Measurements from ENCODE around the gene GAL3ST1. TPM values are rescaled to one million over a fixed set of nuclear protein-coding genes. Genes with fewer than 3 reads are reported as not detected.

The GAL3ST1 gene
- polyA plus RNA-seq, 1 experiment: 0.06 TPM

GRCh38 chr22:30516731-30517130 is 57.7 kb downstream of the GAL3ST1 start:
- peaks cover 21% of the 10 kb centered on the region for H3K27me3 ChIP-seq (ENCODE audit: control insufficient read depth, insufficient read depth, low read length)
- ChIA-PET CTCF (no interaction called here), POLR2A (no interaction called here)
- DNase-seq (ENCODE audit: low read depth, low spot score): no peak
- no peak overlapping the region for H3K27ac ChIP-seq (ENCODE audit: low read depth, low read length)
- H3K4me3 ChIP-seq (ENCODE audit: low read depth, low read length): no peak overlapping the region
- no peak for TF ChIP-seq CTCF (IDR thresholded peaks at IDR 0.05; ENCODE audit: low read depth, low read length)
- H3K9me3 ChIP-seq (ENCODE audit: control insufficient read depth, insufficient read depth, low read length): peaks cover 3% of the 10 kb centered on the region; the same call in 1 of the 2 replicates

- H3K9me3 ChIP-seq (ENCODE audit: control insufficient read depth, insufficient read depth, low read length): peaks cover 5% of the 10 kb centered on the region; the same call in 1 of the 2 replicates
- POLR2A ChIA-PET: no interaction called here
- H3K27me3 ChIP-seq (ENCODE audit: control insufficient read depth, insufficient read depth, low read length): peaks cover 18% of the 10 kb centered on the region
- no peak overlapping the region for H3K4me3 ChIP-seq (ENCODE audit: low read depth, low read length)
- no peak overlapping the region for H3K27ac ChIP-seq (ENCODE audit: low read depth, low read length)
- no peak for TF ChIP-seq CTCF (IDR thresholded peaks at IDR 0.05; ENCODE audit: low read depth, low read length)
- CTCF ChIA-PET: no interaction called here
- no peak for DNase-seq (ENCODE audit: low read depth, low spot score)
Observed at GRCh38 chr22:30516273-30516672, 58.2 kb downstream of the GAL3ST1 start.

- TF ChIP-seq CTCF (IDR thresholded peaks at IDR 0.05; ENCODE audit: low read depth, low read length): no peak
- DNase-seq (ENCODE audit: low read depth, low spot score): no peak
- POLR2A ChIA-PET: no interaction called here
- CTCF ChIA-PET: no interaction called here
- Histone ChIP-seq H3K4me3 (ENCODE audit: low read depth, low read length) (no peak overlapping the region), H3K9me3 (ENCODE audit: control insufficient read depth, insufficient read depth, low read length) (peaks cover 5% of the 10 kb centered on the region; the same call in 1 of the 2 replicates), H3K27me3 (ENCODE audit: control insufficient read depth, insufficient read depth, low read length) (peaks cover 10% of the 10 kb centered on the region), H3K27ac (ENCODE audit: low read depth, low read length) (no peak overlapping the region)
Observed at GRCh38 chr22:30514252-30514651, 60.2 kb downstream of the GAL3ST1 start.

- peaks cover 5% of the 10 kb centered on the region; the same call in 1 of the 2 replicates for H3K9me3 ChIP-seq (ENCODE audit: control insufficient read depth, insufficient read depth, low read length)
- no peak for TF ChIP-seq CTCF (IDR thresholded peaks at IDR 0.05; ENCODE audit: low read depth, low read length)
- no peak overlapping the region for H3K4me3 ChIP-seq (ENCODE audit: low read depth, low read length)
- H3K27ac ChIP-seq (ENCODE audit: low read depth, low read length): no peak overlapping the region
- ChIA-PET CTCF (no interaction called here), POLR2A (no interaction called here)
- peaks cover 10% of the 10 kb centered on the region for H3K27me3 ChIP-seq (ENCODE audit: control insufficient read depth, insufficient read depth, low read length)
- no peak for DNase-seq (ENCODE audit: low read depth, low spot score)
Observed at GRCh38 chr22:30513462-30513861, 61.0 kb downstream of the GAL3ST1 start.

GRCh38 chr22:30511911-30512310 is 62.6 kb downstream of the GAL3ST1 start:
- ChIA-PET POLR2A (no interaction called here), CTCF (no interaction called here)
- Histone ChIP-seq H3K27me3 (ENCODE audit: control insufficient read depth, insufficient read depth, low read length) (peaks cover 14% of the 10 kb centered on the region), H3K9me3 (ENCODE audit: control insufficient read depth, insufficient read depth, low read length) (peaks cover 5% of the 10 kb centered on the region; the same call in 1 of the 2 replicates), H3K27ac (ENCODE audit: low read depth, low read length) (no peak overlapping the region), H3K4me3 (ENCODE audit: low read depth, low read length) (no peak overlapping the region)
- TF ChIP-seq CTCF (IDR thresholded peaks at IDR 0.05; ENCODE audit: low read depth, low read length): no peak
- no peak for DNase-seq (ENCODE audit: low read depth, low spot score)

Measured in AG04450 (cell line).